ENCODE data around the gene NCKAP5.

Gene NCKAP5

DNA sequence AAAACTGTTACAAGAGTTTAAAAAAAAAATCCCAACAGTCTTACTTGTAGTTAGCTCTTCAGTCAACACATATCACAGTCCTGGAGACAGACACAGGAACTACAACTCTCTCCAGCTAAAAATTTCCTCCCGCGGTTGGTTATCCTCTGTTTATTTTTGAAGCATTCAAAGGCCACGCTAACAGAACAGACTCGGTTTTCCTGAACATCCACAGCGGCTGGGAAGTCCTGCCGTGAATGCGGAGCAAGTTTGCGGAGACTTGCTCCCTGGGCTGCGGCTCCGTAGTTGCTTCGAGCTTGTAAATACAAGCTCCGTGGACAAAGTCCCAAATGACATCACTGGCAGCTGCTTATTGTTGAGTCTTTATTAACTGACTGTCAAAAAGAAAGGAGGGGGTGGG, at the start of gene NCKAP5:
Gene NCKAP5 (minus strand): TSS at position 292 of the 400 bp plus-strand sequence. CDS start 50,937 bp downstream, outside the sequence.
- DNase-seq (ENCODE audit: low read depth in 1 of 2, low spot score in 1 of 2) = no peak

DNA sequence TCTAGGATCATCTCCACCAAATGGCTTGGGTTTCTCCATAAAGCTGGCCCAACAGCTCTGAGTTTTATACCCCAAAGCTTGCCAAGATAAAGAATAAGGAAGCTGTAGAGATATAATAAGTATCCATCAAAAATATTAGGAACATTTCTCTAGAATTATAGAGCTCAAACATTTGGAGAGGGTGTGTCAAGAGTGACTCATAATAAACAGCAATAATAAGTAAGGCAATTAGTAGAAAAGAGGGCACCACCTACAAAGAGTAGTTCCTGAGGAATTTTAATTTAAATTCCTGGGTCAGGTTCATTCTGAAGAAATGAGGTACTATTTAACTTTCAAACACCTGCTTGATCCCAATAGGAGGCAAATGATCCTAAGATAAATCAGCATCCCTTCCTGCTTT, 41.4 kb upstream of the NCKAP5 start:
- DNase-seq (ENCODE audit: low read depth in 1 of 2, low spot score in 1 of 2) = no peak

DNA sequence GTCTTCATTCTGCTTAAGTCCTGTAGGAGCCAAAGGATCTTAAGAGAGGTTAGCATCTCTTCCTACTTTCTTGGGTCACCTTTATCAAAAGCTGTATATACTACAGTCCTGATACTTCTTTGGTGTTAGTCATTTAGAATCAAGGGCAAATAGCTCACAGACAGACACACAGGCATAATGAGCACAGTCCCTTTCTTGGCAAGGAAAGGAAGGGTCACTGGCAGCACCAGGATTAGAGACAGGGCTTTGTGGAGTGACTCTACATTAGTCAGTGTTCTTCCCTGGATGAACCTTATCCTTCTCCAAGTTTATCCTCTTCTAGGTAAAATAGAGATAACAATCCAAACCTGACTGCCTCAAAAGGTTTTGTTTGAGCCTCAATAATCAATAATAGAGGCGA, 40.0 kb upstream of the NCKAP5 start:
- no peak for DNase-seq (ENCODE audit: low read depth in 1 of 2, low spot score in 1 of 2)

DNA sequence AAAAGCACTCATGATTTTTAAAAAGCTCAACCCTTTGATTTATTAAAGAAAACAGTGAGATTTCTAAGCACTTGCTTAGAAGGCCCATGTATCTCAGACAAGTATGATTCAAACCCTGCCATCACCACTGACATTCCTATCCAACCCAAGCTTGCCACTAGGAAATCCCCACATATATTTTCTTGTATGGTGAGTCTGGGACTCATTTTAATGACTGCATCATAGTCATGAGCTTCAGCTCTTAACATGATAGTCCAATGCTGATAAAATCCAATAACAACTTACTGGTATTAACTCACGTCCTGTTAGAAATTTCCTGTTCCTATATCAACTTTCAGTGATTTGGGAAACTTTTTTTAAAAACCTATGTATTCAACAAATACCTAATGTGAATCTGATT, 39.4 kb upstream of the NCKAP5 start:
- DNase-seq (ENCODE audit: low read depth in 1 of 2, low spot score in 1 of 2) = no peak

DNA sequence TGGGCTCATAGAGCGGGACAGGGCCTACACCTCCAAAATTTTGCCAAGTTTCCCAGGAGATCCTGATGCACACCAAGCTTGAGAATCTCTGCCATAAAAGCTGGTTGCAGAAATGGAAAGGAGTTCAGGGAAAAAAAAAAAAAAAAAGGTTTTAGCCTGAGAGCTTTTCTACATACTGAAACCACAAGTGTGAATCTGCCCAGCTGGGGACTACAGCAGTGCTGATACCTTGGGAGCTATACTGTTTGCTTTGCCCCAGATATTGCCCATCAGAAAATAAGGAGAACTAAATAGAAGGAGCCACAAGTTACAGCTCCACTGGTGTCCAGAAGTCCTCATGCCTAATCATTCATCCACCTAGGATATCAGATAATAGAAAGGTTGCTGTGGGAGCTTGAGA, 38.4 kb upstream of the NCKAP5 start:
- no peak for DNase-seq (ENCODE audit: low read depth in 1 of 2, low spot score in 1 of 2)

DNA sequence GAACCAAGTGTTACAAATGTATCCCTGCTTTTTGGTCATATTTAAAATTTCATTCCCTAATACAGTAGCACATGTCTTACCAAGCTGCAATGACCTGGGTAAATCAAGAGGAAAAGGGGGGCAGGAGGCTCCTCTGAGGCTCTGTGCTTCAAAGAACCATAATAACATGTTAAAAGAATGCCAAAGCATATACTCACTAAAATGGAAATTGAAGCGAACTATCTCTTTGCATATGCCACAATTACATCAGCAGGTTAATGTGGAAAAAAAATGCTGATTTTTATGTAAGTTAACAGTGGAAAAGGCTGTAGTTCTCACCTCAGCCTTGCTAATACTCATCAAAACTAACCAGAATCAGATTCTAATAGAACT, 37.5 kb upstream of the NCKAP5 start:
- no peak for DNase-seq (ENCODE audit: low read depth in 1 of 2, low spot score in 1 of 2)

DNA sequence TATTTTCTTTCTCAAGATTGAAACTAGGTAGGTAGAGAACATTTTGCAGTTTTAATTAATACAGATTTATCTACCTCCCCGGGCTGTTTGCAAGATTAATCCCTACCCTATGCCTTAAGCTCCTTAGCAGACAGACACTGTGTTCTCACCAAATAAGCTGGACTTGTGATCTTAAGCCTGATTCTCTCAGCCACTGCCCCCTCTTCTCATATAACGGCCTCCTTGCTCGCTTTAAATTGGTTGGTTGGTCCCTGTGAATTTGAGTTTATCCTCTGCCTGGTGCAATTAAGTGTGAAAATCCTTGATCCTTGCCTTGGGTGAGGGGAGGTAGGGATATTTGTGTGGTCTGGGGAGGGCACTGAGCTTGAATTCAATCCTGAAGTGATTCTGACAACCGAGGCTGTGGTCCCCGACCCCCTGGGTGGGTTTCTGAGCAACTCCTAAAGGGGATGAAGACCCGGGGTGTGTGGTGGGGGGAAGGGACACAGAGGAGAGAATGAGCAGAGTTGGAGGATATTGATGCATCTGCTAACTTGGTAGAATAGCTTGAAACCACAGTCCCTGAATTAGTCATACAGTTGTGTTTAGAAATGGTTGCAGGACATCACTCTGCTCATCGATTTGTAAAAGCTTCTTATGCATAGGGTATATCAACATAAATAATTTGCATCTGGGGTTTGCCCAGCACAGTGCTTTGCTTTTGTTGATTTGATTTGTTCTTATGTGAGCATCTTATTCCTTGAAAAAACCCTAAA, 36.9 kb upstream of the NCKAP5 start:
- no peak for DNase-seq (ENCODE audit: low read depth in 1 of 2, low spot score in 1 of 2)

DNA sequence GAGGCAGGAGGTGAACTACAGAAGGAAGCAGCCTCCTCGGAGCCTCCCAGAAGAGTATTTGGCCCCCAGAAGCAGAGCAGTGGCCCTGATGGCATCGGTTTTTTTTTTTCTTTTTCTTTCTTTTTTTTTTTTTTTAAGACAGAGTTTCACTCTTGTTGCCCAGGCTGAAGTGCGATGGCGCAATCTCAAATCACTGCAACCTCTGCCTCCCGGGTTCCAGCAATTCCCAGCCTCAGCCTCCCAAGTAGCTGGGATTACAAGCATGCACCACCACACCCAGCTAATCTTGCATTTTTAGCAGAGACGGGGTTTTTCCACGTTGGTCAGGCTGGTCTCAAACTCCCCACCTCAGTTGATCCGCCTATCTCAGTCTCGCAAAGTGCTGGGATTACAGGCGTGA, 34.8 kb upstream of the NCKAP5 start:
- DNase-seq (ENCODE audit: low read depth in 1 of 2, low spot score in 1 of 2) = no peak

DNA sequence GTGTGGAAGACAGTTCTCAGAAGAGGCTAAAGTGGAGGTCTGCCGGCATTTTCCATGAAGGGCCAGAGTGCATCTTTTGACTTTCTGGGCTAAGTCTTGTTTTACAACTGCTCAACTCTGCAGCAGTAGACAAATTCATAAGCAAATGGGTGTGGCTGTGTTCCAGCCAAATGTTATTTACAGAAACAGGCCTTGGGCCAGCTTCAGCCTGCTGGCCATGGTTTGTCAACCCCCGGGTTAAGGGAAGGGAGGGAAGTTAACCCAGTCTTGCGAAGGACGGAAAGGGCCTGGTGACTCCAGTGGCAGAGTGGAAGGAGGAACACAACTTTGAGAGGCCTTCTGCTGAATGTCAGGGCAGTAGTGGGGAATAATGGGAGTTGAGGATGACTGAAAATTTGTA, 34.3 kb upstream of the NCKAP5 start:
- no peak for DNase-seq (ENCODE audit: low read depth in 1 of 2, low spot score in 1 of 2)

DNA sequence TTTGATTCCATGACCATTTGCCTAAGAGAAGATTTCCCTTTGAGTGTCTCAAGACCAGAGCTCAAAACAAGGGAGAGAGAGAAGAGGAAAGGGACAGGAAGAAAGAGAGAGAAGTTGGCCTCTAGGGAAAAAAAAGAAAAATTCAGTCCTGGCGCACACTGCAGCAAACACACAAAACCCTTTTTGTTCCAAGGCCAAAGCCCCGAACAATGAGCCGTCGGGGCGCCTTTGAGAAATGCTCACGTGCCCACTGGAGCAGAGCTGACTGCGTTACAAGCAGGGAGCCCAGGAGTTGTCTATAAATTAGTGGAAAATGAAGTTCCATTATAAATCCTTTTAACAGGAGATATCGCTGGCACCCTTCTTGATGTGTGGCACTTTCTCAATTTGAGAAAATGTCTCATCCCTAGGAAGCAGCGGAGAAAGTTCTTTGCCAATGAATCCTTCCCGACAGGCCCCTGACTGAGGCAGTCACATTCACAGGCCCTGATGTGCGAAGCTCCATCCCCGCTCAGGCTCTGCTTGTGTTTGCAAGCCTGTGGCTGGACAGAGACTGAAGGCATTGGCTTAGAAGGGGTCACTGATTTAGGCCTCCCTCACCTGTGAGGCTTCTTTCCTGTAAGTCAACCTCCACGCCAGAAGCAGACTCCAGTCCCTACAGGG, 32.1 kb upstream of the NCKAP5 start:
- DNase-seq (ENCODE audit: low read depth in 1 of 2, low spot score in 1 of 2) = no peak

DNA sequence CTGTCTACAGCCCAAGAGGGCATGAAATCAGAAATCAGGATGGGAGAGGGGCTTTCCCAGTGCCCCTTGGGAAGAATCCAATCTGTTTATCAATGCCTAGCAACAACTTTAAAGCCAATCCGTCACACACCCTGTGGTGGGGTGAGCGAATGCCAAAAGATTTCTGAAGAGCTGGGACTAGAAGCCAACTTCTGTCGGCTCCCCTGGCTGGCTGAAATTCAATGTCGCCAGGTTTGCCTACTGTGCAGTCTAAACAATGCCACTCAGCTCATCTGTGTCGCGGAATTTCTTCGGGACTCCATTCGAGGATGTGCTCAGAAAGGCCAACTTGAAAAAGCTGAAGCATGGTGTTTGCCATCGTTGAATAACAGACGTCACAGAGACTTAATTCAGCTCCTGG, 31.5 kb upstream of the NCKAP5 start:
- DNase-seq (ENCODE audit: low read depth in 1 of 2, low spot score in 1 of 2) = no peak

DNA sequence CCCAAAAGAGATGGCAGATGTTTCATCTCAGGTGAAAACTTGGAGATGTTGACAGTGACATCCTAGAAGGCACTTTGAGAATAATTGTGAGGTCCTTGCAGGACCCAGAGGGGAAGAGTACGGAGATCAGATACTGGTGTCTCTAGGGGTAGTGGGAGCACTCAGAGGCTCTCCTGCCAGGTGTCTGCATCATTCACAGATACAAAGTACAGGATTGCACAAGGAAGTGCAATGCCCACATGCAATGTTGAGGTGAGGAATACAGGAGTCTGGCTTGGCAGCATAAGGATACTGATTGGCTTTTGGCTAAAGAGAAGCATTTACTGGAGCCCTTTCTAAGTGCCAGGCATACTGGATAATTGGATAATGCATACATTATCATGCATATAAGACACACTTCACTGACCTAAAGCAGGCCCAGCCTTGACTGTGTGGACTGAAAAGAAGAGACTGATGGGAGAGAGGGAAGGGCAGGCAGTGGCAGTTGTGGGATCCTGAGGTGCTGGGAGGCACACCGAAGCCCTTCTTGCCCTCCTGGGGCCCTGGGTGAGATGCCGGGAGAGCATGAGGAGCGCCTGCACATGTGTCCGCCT, 31.0 kb upstream of the NCKAP5 start:
- DNase-seq (ENCODE audit: low read depth in 1 of 2, low spot score in 1 of 2) = no peak

DNA sequence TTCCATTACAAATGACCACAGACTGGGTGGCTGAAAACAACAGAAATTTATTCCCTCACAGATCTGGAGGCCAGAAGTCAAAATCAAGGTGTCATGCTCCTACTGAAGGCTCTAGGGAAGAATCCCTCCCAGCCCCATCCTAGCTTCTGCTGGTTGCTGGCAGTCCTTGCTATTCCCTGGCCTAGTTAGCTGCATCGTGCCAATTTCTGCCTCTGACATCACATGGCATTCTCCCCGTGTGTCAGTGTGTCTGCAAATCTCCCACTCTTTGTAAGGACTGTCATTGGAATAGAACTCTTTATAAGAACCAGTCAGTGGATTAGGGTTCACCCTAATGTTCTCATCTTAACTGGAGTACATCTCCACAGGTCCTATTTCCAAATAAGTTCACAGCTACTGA, 30.5 kb upstream of the NCKAP5 start:
- DNase-seq (ENCODE audit: low read depth in 1 of 2, low spot score in 1 of 2) = no peak

DNA sequence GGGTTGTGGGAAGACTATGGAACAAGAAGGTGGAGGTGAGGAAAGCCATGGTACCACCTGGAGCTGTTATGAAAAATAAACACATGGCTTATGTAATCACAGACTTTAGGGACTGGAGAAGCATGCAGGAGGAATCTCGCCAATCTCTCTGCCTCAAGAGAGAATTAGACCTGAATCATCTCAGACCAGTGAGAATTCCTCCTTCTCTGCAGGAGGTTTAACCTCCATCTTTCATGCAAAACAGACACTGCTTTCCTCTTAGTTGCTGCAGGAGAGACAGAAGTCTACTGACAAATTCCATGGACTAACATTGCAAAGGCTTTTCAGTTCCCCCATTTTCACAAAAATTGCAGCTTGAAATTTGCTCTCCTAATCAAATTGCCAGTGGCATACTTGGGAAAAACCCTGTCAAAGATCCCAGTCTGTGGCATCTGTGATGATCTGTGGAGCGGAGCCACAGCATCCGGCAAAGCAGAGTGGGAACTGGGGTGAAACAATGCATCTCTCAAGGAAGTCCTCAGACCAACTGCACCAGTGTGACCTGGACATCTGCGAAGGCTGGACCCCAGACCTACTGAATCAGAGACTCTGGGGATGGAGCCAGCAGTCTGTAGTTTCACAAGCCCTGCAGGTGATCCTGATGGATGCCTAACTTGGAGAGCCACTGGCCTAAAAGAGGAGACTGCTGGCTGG, 28.6 kb upstream of the NCKAP5 start:
- DNase-seq (ENCODE audit: low read depth in 1 of 2, low spot score in 1 of 2) = no peak

DNA sequence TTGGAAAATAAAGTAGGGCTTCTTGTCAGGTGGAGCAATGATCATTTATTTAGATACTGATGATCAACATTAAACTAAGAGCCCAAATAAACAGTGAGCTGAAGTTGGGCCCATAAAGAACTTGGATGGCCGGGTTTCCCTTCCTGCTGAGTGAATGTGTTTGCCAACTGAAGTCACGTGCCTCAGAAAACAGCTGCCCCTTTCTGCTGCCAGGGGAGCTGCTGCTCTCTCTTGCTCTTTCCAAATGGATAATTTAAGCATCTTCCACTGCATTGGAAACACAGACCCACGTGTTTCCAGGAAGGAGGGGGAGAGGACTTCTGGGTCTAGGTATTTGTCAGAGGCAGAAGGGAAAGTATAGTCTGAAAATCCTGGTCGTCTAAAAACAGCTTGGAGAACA, 22.9 kb upstream of the NCKAP5 start:
- DNase-seq (ENCODE audit: low read depth in 1 of 2, low spot score in 1 of 2) = no peak

DNA sequence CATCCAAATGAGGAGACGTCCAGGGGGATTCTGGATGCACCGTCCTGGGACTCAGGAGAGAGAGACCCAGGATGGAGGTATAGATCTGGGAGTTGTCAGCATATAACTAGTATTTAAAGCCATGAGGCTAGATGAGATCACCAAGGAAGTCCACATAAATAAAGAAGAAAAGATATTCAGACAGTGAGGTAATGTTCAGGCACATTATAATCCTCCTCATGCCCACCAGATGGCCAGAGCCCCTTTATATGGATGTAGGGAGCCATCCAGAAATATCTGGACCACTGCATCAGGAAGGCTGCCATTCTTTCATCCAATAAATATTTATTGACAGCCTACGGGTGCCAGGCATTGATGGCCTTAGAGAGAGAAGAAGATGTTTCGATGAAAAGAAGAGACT, 21.2 kb upstream of the NCKAP5 start:
- no peak for DNase-seq (ENCODE audit: low read depth in 1 of 2, low spot score in 1 of 2)

DNA sequence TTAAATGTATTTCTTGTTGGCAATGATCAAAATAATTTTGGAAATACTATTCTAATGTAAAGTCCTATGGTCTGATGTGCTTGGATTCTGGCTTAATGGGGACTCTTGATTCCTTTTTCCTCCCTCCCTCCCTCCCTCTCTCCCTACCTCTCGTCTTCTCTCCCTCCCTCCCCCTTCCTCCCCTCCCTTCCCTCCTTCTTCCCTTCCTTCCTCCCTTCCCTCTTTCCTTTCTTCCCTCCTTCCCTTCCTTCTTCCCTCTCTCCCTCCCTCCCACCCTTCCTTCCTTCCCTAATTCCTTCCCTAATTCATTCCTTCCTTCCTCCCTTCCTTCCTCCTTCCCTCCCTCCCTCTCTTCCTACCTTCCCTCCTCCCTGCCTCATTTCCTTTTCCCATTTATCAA, 19.9 kb upstream of the NCKAP5 start:
- DNase-seq (ENCODE audit: low read depth in 1 of 2, low spot score in 1 of 2) = no peak

DNA sequence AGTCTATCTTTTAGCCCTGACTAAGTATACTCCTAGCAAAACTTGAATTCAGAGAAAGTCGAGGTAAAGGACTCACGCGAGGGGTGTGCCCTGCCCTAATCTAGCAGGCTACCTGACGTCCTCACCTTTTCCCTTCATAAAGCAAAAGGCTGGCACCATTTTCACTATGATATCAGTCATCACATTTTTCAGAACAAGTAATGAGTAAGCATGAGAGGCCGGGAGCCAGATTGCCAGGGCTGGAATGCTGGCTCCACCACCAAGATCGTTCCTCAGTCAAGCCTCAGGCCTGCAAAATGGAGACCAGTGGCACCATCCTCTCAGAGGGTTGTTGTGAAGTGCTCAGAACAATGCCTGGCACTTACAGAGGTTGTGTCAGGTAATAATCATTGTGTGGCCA, 18.7 kb upstream of the NCKAP5 start:
- DNase-seq (ENCODE audit: low read depth in 1 of 2, low spot score in 1 of 2) = no peak

DNA sequence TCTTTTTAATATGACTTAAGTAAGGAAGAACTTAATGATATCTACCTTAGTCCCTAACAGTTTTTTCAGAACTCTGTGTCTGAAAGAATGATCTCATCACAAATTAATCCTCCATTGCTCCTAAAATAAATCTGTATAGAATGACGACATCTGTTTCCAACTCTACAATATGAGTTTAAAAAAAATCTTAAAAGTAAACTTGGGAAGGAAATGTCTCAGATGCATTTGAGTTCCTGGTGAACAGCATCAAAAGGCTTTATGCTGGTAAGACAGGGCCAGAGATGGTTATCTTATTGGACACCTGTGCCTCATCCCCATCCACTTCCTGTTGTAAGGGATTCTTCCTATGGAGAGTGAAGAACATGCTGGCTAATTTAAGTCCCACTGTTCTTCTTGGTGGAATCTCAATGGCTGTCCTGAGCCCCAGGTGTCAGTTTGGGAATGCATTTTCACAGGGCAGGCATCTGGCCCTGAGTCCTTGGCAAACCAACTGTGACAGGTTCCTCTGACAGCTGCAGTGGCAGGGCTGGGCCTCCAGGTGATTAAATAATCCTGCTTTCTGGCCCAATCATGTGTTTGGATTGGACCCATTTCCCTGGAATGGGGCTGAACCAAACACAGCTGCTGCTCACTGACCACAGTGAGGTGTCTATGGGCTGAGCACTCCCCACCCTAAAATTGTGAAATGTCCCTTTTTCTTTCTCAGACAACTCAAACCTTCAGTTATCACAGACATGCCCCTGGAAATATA, 12.9 kb upstream of the NCKAP5 start:
- no peak for DNase-seq (ENCODE audit: low read depth in 1 of 2, low spot score in 1 of 2)

DNA sequence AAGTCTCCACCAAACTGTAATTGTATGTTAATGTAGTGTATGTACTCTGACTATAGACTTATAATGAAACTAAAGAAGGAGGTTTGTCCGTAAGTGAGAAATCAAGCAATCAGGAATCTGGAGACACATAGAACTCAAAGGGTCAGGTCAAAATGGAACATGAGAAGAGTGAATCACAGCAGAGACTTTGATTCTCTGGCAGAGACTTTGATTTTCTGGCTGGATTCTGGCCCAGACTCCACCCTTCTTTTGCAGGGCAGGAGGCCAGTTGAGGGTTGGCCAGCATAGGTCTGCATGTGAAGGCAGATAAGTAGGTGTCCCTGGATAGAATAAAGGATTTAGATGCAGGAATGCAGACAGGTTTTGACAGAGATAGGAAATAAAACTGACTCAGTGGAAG, 11.0 kb upstream of the NCKAP5 start:
- DNase-seq (ENCODE audit: low read depth in 1 of 2, low spot score in 1 of 2) = no peak

DNA sequence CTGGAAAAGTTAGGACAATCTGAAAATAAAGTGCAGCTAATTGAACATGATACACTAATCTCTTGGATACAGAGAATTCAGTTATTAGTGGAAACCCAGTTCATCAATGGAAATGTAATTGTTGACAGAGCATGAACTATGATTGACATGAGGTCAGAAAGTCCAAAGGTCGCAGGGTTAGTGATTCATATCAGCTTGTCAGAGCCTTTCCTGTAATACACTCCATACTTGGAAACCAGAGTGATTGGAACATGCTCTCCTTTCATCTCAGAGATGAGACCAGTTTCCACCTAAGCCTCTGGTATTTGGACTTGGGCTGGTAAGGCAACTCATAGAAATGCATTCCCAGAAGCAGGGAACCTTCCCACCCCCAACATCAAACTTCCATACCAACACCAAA, 8.5 kb upstream of the NCKAP5 start:
- no peak for DNase-seq (ENCODE audit: low read depth in 1 of 2, low spot score in 1 of 2)

All from activated CD4-positive, alpha-beta T cell treated with anti-CD3 and anti-CD28 coated beads, Interleukin-2, amount 50 U/mL, for 24 hours (primary cell).